ENCODE measurements around the gene FRMPD4.
"Not testable (repeated sequence)": the region's sequence is repeated elsewhere in the genome, so short reads cannot be mapped to it uniquely, and the experiment has no call there.

FRMPD4 gene

GRCh38 chrX:12441381-12442128, 303.3 kb downstream of the FRMPD4 start:
- no peak for DNase-seq (ENCODE audit: low read depth)

DNA sequence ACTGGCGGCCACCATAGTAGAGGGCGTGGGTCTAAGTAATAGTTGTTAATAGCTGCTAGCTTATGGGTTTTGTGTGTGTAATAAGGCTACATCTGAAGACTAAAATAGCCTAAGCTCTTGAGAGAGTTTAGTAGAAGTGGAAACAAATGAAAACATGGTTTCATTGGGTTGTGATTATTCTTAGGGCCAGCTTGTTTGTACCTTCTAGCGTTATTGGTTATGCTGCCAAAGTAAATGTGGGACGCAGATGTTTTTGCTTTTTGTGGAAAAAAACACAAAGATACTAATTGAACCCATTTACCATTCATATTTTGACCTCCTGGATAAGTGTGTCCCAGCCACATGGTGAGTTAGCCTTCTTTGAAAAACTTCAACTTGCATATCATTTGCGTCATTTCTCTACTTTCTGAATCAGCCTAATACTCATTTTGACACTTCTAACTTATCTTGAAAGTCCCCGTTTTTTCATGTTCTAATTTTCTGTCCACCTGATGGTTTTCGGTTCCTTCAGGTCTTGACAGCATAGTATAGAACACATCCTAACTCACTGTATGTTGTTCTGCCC, 305.3 kb downstream of the FRMPD4 start:
- no peak for DNase-seq (ENCODE audit: low read depth)

GRCh38 chrX:12446342-12447075, 308.2 kb downstream of the FRMPD4 start:
- DNase-seq (ENCODE audit: low read depth): no peak

DNA sequence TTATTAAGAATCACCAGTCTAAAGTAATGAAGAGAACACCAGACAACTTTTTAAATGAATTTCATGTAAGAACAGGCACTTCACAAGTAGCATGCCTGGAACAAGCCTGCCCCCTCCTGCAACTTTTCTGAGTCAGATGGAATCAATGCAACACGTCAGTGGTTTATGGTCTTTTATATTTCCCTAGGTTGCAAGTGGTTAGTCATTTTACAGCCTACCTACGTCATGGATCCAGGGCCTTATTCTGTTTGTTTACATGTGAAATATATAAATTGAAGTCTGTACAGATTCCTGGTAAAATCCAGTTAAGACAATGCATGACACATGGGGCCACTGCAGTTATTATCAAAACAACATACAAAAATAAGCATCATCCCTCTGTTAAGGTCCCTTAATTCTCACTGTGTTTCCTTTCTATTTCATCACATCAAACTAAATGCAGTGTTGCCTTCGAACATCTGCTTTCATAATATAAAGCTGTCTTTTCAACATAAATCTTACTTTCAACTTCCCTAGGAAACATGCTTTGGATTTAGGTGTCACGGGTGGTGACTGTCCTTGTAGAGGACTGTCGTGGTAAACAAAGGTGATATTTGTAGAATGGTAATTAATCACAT, 309.3 kb downstream of the FRMPD4 start:
- DNase-seq (ENCODE audit: low read depth): no peak

GRCh38 chrX:12452268-12452667, 314.0 kb downstream of the FRMPD4 start:
- DNase-seq (ENCODE audit: low read depth): no peak

DNA sequence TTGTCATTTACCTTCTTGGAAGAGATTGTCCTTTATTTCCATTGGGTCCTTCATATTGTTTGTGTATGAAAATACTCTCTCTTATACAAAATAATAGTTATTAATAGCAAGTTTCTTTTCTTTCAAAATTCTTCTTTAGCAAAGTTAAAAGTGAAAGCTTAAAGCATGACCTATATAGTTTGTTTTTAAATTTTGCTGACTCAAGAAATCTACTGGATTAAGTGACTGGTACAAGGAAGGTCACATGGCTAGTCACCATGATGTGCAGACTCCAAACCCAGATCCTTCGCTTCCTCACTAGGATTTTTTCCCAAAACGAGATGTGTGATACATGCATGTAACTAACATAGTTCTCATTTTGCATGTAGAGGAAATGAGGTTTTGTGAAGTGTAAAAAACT, 322.7 kb downstream of the FRMPD4 start:
- no peak for DNase-seq (ENCODE audit: low read depth)

GRCh38 chrX:12463052-12463451, 324.8 kb downstream of the FRMPD4 start:
- DNase-seq (ENCODE audit: low read depth): no peak

GRCh38 chrX:12463873-12464272, 325.6 kb downstream of the FRMPD4 start:
- DNase-seq (ENCODE audit: low read depth): no peak

- DNase-seq (ENCODE audit: low read depth): no peak
These were observed 329.0 kb downstream of the FRMPD4 start for GRCh38 chrX:12467321-12467720.

DNA sequence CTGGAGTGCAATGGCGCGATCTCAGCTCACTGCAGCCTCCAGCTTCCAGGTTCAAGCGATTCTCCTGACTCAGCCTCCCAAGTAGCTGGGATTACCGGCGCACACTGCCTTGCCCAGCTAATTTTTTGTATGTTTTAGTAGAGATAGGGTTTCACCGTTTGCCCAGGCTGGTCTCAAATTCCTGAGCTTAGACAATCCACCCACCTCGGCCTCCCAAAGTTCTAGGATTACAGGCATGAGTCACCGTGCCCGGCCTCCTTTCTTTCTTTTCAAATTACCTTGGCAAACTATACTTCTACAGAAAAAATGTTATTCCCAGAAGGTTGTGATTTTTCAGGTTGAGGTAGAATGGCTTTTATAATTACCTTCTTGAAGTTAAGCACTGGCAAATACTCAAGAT, 331.0 kb downstream of the FRMPD4 start:
- DNase-seq (ENCODE audit: low read depth): no peak

GRCh38 chrX:12471061-12471460, 332.8 kb downstream of the FRMPD4 start:
- DNase-seq (ENCODE audit: low read depth): no peak

GRCh38 chrX:12480956-12481355, 342.7 kb downstream of the FRMPD4 start:
- no peak for DNase-seq (ENCODE audit: low read depth)

- DNase-seq (ENCODE audit: low read depth): no peak
These were observed 349.9 kb downstream of the FRMPD4 start for GRCh38 chrX:12488220-12488619.

- DNase-seq (ENCODE audit: low read depth): no peak
These were observed 350.5 kb downstream of the FRMPD4 start for GRCh38 chrX:12488771-12489170.

DNA sequence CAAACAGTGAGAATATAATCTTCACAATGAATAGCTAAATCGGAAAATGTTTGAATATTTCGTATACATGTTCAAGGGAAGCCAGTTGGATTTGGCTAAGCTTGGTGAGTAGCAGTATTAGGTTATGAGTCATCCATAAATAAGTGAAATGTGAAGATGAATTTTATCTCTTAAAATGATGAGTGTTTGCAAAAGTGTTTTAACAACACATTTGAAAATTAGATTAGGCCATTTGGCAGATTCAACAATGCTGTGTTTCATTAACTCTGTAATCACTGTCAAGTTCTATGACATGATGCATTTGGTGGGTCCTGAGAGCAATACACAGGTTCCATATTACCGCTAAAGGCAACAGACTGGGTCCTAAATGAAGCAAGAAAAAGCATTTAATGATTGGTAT, 351.1 kb downstream of the FRMPD4 start:
- DNase-seq (ENCODE audit: low read depth): no peak

DNA sequence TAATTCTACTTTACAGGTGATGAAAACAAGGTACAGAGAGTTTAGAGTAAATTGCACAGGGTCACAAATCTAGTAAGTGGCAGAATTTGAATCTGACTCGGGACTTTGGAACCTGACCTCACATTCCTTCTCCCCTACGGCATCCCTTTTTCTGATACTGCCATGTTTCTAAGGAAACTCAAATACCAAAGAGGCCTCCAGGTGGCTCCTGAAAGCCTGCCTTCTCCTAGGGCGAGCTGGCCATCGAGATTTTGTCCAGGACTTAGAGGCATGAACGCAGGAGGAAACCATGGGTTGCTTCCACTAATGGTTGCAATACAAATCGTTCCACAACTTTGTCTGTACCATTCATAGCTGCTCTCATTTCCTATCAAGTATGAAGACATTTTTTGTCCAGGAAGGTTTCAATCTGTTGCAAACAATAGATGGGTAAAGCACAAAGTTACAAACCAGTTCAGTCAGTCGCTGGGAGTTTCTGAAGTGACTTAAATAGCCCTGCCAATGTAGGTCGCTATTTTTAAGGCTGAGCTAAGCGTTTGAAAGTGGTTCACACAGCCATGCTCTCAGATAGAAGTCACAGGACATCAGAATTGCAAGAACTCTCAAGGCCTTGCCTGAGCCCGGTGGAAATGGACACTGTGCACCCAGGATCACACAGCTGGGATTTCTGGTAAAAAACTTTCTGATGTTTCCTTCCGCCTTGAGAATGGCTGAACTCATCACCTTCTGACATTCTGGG, 356.3 kb downstream of the FRMPD4 start:
- DNase-seq (ENCODE audit: low read depth): no peak

- no peak for DNase-seq (ENCODE audit: low read depth)
These were observed 358.1 kb downstream of the FRMPD4 start for GRCh38 chrX:12496343-12496742.

DNA sequence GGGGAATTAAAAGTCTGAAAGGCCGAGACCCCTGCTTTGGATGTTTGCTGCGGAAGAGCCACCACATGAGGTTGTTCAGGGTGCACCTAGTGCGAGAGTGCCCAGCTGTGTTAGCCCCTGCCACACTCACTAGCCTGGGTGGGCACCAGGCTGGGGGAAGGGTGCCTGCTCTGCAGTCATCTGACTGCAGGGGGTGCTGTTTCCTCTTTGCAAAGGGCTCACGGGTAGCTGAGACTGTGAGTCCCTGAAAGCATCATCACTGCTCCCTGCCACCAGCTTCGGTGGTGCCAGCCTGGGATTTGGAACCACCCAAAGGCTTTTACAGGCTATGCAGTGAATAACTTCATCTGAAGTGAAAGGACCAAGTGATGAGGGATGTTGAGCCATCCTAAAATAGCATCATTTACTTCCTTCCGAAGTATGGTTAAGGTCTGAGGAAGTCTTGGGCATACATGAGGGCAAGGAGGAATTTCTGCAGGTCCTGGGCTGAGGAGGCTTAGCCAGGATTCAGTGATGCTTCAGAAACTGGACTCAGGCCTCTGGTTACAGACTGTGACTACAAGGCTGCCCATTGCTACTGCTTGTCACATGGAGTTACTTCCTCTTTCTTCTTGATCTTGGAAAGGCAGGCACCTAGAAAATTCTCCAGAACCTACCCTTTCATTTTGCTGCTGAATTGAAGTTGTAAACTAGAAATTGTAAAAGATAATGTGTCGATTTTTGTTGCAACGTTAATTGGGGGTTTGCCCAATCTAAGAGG, 359.7 kb downstream of the FRMPD4 start:
- no peak for DNase-seq (ENCODE audit: low read depth)

GRCh38 chrX:12505127-12505526, 366.9 kb downstream of the FRMPD4 start:
- no peak for DNase-seq (ENCODE audit: low read depth)

GRCh38 chrX:12515384-12515783, 377.1 kb downstream of the FRMPD4 start:
- not testable (repeated sequence) for DNase-seq (ENCODE audit: low read depth)

DNA sequence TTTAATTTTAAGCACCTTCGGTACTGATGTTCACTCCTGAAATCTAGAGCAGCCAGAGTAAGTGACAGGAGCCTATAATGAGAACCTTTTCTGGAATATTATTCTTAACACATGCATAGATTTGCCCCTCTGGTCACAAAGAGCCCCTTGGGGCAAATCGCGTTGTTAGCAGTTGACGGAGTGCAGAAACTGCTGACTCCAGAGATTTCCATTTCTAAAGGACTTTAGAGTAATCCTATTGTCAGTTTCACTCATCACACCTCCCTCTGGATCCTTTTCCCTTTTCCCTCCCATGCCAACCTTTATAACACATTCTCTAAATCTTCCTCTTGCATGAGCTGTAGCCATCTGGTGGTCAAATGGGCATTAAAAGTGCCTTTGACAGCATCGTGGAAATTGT, 388.0 kb downstream of the FRMPD4 start:
- no peak for DNase-seq (ENCODE audit: low read depth)
